T-helper 9 cell (primary cell): ENCODE results near the gene TPCN1.
"Not testable (repeated sequence)": the region's sequence is repeated elsewhere in the genome, so short reads cannot be mapped to it uniquely, and the experiment has no call there.

ENCODE experiments used
- DNase-seq: peaks from one replicate; pipeline ENCODE4 v3.0.0-alpha.2; 2020

Gene TPCN1

GRCh38 chr12:113196990-113197389 is 24.3 kb upstream of the TPCN1 start:
- DNase-seq, result peak; percentile 20

- no peak for DNase-seq
Measured at GRCh38 chr12:113197518-113198077, 23.7 kb upstream of the TPCN1 start.

GRCh38 chr12:113198296-113198695 is 23.0 kb upstream of the TPCN1 start:
- DNase-seq, result no peak

GRCh38 chr12:113200021-113200797 is 21.1 kb upstream of the TPCN1 start:
- DNase-seq, result no peak

GRCh38 chr12:113201187-113202177 is 19.8 kb upstream of the TPCN1 start:
- DNase-seq, result no peak

GRCh38 chr12:113202300-113203075 is 18.8 kb upstream of the TPCN1 start:
- no peak for DNase-seq

- no peak for DNase-seq
Measured at GRCh38 chr12:113203852-113204760, 17.2 kb upstream of the TPCN1 start.

GRCh38 chr12:113204804-113205203 is 16.5 kb upstream of the TPCN1 start:
- no peak for DNase-seq

GRCh38 chr12:113206802-113207201 is 14.5 kb upstream of the TPCN1 start:
- DNase-seq, result not testable (repeated sequence)

- DNase-seq, result no peak
Measured at GRCh38 chr12:113207613-113208040, 13.6 kb upstream of the TPCN1 start.

GRCh38 chr12:113208041-113208934 is 13.0 kb upstream of the TPCN1 start:
- DNase-seq, result peak; percentile 38

- no peak for DNase-seq
Measured at GRCh38 chr12:113211160-113211559, 10.1 kb upstream of the TPCN1 start.

GRCh38 chr12:113214895-113215400 is 6.3 kb upstream of the TPCN1 start:
- no peak for DNase-seq

- DNase-seq, result no peak
Measured at GRCh38 chr12:113216027-113216426, 5.2 kb upstream of the TPCN1 start.

- no peak for DNase-seq
Measured at GRCh38 chr12:113220593-113221180, 577 bp upstream of the TPCN1 start.

- no peak for DNase-seq
Measured at GRCh38 chr12:113221997-113222729, 899 bp downstream of the TPCN1 start.

GRCh38 chr12:113222730-113223531 is 1.7 kb downstream of the TPCN1 start:
- DNase-seq, result no peak

GRCh38 chr12:113224955-113225354 is 3.7 kb downstream of the TPCN1 start:
- no peak for DNase-seq
